Measurements from ENCODE around the gene ENOX2. TPM values are rescaled to one million over a fixed set of nuclear protein-coding genes. Genes with fewer than 3 reads are reported as not detected.

The ENOX2 gene
- total and polyA plus RNA-seq, 8 donors, result 2.6 to 12.1 (median 7.3) TPM

- Histone ChIP-seq H3K9me3 (no peaks in the 10 kb centered on the region), H3K27me3 (peaks cover 0 to 7% (median 0%) of the 10 kb centered on the region in 3 donors), H3K4me3 (no peak overlapping the region), H3K4me1 (no peaks in the 10 kb centered on the region), H3K36me3 (no peaks in the 10 kb centered on the region), H3K27ac (no peak overlapping the region)
- 11 to 38% (median 19%) methylated on average over 2 of the region's 2 CpGs for WGBS, 5 donors
- intact Hi-C loops (cut with DNase I; ENCODE audit: low total_unique reads), result no loop called here
- peak in 1 of 2 donors; percentile 21 for DNase-seq
- TF ChIP-seq POLR2AphosphoS5 (IDR thresholded peaks at IDR 0.05) (no peak), CTCF (IDR thresholded peaks at IDR 0.05) (no peak), POLR2A (IDR thresholded peaks at IDR 0.05) (no peak), EP300 (IDR thresholded peaks at IDR 0.05) (no peak)
Observed at GRCh38 chrX:130836447-130836846, 66.6 kb downstream of the ENOX2 start.

GRCh38 chrX:130834830-130835229 is 68.2 kb downstream of the ENOX2 start:
- no peak for DNase-seq
- TF ChIP-seq CTCF (IDR thresholded peaks at IDR 0.05) (no peak), POLR2AphosphoS5 (IDR thresholded peaks at IDR 0.05) (no peak), POLR2A (IDR thresholded peaks at IDR 0.05) (no peak), EP300 (IDR thresholded peaks at IDR 0.05) (no peak)

GRCh38 chrX:130834149-130834548 is 68.9 kb downstream of the ENOX2 start:
- Histone ChIP-seq H3K36me3 (no peaks in the 10 kb centered on the region), H3K27ac (no peak overlapping the region), H3K9me3 (no peaks in the 10 kb centered on the region), H3K27me3 (peaks cover 0 to 7% (median 0%) of the 10 kb centered on the region in 3 donors), H3K4me1 (no peaks in the 10 kb centered on the region), H3K4me3 (no peak overlapping the region)
- TF ChIP-seq CTCF (IDR thresholded peaks at IDR 0.05) (no peak), POLR2AphosphoS5 (IDR thresholded peaks at IDR 0.05) (no peak), POLR2A (IDR thresholded peaks at IDR 0.05) (no peak), EP300 (IDR thresholded peaks at IDR 0.05) (no peak)
- DNase-seq, result no peak
- whole genome bisulfite sequencing, 5 donors, result 30 to 71% (median 55%) methylated on average over 1 of the region's 1 CpG
- intact Hi-C loops (cut with DNase I; ENCODE audit: low total_unique reads), result no loop called here

More at GRCh38 chrX:130834830-130835229, 68.2 kb downstream of the ENOX2 start:
- H3K27ac ChIP-seq, result no peak overlapping the region
- no peaks in the 10 kb centered on the region for H3K36me3 ChIP-seq
- no peak overlapping the region for H3K4me3 ChIP-seq
- no peaks in the 10 kb centered on the region for H3K9me3 ChIP-seq
- intact Hi-C loops (cut with DNase I; ENCODE audit: low total_unique reads), result no loop called here
- H3K4me1 ChIP-seq, result no peaks in the 10 kb centered on the region
- WGBS, 5 donors, result 54 to 100% (median 87%) methylated on average over 1 of the region's 1 CpG
- H3K27me3 ChIP-seq, result peaks cover 0 to 7% (median 0%) of the 10 kb centered on the region in 3 donors

GRCh38 chrX:130831347-130831722 is 71.7 kb downstream of the ENOX2 start:
- intact Hi-C loops (cut with DNase I; ENCODE audit: low total_unique reads), result no loop called here
- Histone ChIP-seq H3K4me1 (no peaks in the 10 kb centered on the region), H3K9me3 (no peaks in the 10 kb centered on the region), H3K27ac (no peak overlapping the region), H3K4me3 (no peak overlapping the region), H3K36me3 (no peaks in the 10 kb centered on the region), H3K27me3 (no peaks in the 10 kb centered on the region)
- TF ChIP-seq CTCF (IDR thresholded peaks at IDR 0.05) (no peak), EP300 (IDR thresholded peaks at IDR 0.05) (no peak), POLR2AphosphoS5 (IDR thresholded peaks at IDR 0.05) (no peak), POLR2A (IDR thresholded peaks at IDR 0.05) (no peak)
- 82 to 100% (median 97%) methylated on average over 1 of the region's 1 CpG for WGBS, 5 donors
- no peak for DNase-seq

All from stomach (tissue), 9 donors.